Nephron (organoid): Measurements from ENCODE around the gene CARD11.
A peak's percentile ranks its signal among the peaks of the same experiment; 100 is the strongest.
"Not testable (repeated sequence)": the region's sequence is repeated elsewhere in the genome, so short reads cannot be mapped to it uniquely, and the experiment has no call there.

Experiments used
- H3K27ac Mint-ChIP-seq, 3 experiments: 2 replicates each; pipeline ENCODE4 v1.8.0; 2020; ENCODE audit warnings: mixed read lengths in 3 of 3, mild to moderate bottlenecking in 2 of 3, moderate library complexity in 1 of 3
- H3K27me3 Mint-ChIP-seq: 2 replicates; pipeline ENCODE4 v1.8.0; 2021; ENCODE audit warnings: low read depth, mild to moderate bottlenecking, moderate library complexity, mixed read lengths
- H3K36me3 Mint-ChIP-seq: 2 replicates; pipeline ENCODE4 v1.8.0; 2020; ENCODE audit warnings: low read depth, mixed read lengths
- H3K4me1 Mint-ChIP-seq: 2 replicates; pipeline ENCODE4 v1.8.0; 2020; ENCODE audit warnings: mixed read lengths
- H3K4me3 Mint-ChIP-seq, 3 experiments: 2 replicates each; pipeline ENCODE4 v1.8.0; 2020; ENCODE audit warnings: mild to moderate bottlenecking in 3 of 3, mixed read lengths in 3 of 3, moderate library complexity in 2 of 3
- H3K9me3 Mint-ChIP-seq: 2 replicates; pipeline ENCODE4 v1.8.0; 2020; ENCODE audit warnings: mixed read lengths
- TF ChIP-seq, protein P1 (sequence below), 3 experiments: fragments of 200-600 bp; sonication (generic); IDR thresholded peaks; one replicate each; pipeline ENCODE4 v1.5.0; 2021; ENCODE audit warnings: antibody characterized with exemption in 3 of 3; ENCODE audit not compliant: unreplicated experiment in 3 of 3

CARD11 gene

DNA sequence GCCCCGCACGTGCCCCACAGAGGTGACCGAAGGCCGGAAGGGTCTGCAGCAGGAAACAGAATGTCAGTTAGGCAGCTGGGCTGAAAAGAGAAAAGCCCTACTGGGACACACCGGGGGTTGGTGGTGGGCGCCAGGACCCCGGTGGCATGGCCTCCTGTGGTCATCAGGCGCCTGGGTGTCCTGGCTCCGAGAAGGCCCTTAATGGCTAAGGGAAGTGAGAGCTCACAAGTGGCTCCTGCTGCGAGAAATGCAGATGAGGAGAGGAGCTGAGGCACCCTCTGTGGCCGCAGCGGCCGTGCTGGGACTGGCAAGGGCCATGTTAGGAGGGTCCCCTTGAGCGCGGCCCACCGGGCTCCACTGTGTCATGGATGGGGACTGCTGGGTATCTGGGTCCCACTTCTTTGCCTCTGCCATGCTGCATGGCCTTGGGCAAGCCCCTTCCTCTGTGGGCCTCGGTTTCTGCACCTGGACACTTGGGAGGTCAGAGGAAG, 120.3 kb downstream of the CARD11 start:
- H3K9me3 Mint-ChIP-seq = peaks cover 9% of the 10 kb centered on the region
- peaks cover 12% of the 10 kb centered on the region for H3K4me1 Mint-ChIP-seq
- H3K27me3 Mint-ChIP-seq = peaks cover 35% of the 10 kb centered on the region
- no peak overlapping the region for H3K27ac Mint-ChIP-seq
- TF ChIP-seq, protein P1, sequence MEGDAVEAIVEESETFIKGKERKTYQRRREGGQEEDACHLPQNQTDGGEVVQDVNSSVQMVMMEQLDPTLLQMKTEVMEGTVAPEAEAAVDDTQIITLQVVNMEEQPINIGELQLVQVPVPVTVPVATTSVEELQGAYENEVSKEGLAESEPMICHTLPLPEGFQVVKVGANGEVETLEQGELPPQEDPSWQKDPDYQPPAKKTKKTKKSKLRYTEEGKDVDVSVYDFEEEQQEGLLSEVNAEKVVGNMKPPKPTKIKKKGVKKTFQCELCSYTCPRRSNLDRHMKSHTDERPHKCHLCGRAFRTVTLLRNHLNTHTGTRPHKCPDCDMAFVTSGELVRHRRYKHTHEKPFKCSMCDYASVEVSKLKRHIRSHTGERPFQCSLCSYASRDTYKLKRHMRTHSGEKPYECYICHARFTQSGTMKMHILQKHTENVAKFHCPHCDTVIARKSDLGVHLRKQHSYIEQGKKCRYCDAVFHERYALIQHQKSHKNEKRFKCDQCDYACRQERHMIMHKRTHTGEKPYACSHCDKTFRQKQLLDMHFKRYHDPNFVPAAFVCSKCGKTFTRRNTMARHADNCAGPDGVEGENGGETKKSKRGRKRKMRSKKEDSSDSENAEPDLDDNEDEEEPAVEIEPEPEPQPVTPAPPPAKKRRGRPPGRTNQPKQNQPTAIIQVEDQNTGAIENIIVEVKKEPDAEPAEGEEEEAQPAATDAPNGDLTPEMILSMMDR (IDR thresholded peaks at IDR 0.05; ENCODE audit: unreplicated experiment in 3 of 3) = no peak
- H3K36me3 Mint-ChIP-seq = no peaks in the 10 kb centered on the region
- H3K4me3 Mint-ChIP-seq = no peak overlapping the region

DNA sequence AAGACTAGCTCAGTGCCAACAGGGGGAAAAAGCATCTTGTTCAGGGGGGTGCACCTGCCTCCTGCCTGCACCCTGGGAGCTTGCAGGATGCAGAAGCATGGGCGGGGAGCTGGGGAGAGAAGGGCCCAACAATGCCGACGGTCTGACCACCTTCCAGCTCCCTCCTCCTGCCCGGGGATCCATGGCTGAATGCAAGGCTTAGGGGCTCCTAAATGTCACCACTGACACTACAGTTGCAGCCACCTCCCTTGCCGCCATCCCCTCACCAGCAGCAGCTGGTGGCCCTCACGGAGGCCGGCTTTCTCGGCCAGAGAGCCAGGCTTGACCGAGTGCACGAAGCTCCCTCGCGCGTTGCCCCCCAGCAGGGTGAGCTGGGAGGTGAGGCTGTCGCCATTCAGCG, 120.8 kb downstream of the CARD11 start:
- Mint-ChIP-seq H3K27ac (no peak overlapping the region), H3K4me3 (no peak overlapping the region), H3K9me3 (peaks cover 9% of the 10 kb centered on the region), H3K27me3 (peaks cover 35% of the 10 kb centered on the region), H3K36me3 (no peaks in the 10 kb centered on the region), H3K4me1 (peaks cover 12% of the 10 kb centered on the region)
- TF ChIP-seq, protein P1 (IDR thresholded peaks at IDR 0.05; ENCODE audit: unreplicated experiment in 3 of 3) = no peak

DNA sequence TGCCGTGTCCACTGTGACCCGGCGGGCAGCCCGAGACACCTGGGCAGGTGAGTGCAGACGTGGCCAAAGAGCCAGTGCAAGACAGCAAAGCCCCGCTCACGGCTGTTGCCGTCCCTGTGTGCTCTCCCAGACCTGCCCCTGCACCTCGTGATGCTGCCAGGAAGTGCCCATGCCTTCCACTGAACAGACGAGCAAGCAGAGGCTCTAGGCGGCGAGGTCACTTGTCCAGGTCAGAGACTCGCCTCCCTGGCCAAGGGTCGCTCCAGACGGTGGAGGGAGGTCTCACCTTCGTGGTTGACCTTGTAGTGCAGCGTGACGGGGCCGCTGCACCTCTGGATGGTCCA, 121.3 kb downstream of the CARD11 start:
- no peaks in the 10 kb centered on the region for H3K36me3 Mint-ChIP-seq
- H3K9me3 Mint-ChIP-seq = peaks cover 9% of the 10 kb centered on the region
- H3K4me3 Mint-ChIP-seq = no peak overlapping the region
- peaks cover 12% of the 10 kb centered on the region for H3K4me1 Mint-ChIP-seq
- TF ChIP-seq, protein P1 (IDR thresholded peaks at IDR 0.05; ENCODE audit: unreplicated experiment in 3 of 3) = no peak
- no peak overlapping the region for H3K27ac Mint-ChIP-seq
- peaks cover 35% of the 10 kb centered on the region for H3K27me3 Mint-ChIP-seq

DNA sequence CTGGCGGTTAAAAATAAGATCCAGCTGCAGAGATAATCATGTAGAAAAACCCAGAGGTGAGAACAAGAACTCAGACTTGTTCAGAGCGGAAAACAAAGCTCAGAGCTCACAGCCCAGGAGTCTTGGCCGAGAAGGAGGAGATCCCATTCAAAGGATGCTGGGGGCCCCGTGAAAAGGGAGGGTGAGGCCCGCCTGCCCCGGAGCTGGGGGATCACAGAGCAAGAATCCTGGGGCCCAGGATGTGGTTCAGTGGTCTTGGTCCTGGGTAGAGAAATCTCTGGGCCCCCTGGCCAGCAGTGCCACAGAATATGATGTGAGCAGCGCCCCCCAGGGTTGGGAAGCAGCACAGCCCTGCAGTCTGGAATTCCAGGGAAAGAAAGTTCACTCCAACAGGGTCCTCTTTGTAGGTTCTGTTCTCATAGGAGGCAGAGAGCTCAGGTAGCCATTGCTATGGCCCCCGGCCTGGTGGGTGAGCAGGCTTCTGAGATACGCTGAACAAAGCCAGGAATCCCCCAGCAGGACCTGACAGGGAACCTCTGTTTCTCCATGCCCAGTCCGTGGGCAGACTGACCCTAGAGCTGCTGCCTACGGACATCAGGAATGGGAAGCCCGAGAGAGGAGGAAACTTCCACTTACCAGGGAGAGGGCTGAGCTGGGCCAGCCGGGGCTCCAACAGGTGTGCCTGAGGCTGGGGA, 121.9 kb downstream of the CARD11 start:
- no peaks in the 10 kb centered on the region for H3K36me3 Mint-ChIP-seq
- no peak overlapping the region for H3K4me3 Mint-ChIP-seq
- H3K27ac Mint-ChIP-seq = peak overlapping the region in 2 of 3 experiments; percentile 47 to 64
- TF ChIP-seq, protein P1 (IDR thresholded peaks at IDR 0.05; ENCODE audit: unreplicated experiment in 3 of 3) = peak in 2 of 3 experiments; percentile 17 to 37
- peaks cover 9% of the 10 kb centered on the region for H3K9me3 Mint-ChIP-seq
- H3K4me1 Mint-ChIP-seq = peaks cover 12% of the 10 kb centered on the region
- H3K27me3 Mint-ChIP-seq = peaks cover 34% of the 10 kb centered on the region

DNA sequence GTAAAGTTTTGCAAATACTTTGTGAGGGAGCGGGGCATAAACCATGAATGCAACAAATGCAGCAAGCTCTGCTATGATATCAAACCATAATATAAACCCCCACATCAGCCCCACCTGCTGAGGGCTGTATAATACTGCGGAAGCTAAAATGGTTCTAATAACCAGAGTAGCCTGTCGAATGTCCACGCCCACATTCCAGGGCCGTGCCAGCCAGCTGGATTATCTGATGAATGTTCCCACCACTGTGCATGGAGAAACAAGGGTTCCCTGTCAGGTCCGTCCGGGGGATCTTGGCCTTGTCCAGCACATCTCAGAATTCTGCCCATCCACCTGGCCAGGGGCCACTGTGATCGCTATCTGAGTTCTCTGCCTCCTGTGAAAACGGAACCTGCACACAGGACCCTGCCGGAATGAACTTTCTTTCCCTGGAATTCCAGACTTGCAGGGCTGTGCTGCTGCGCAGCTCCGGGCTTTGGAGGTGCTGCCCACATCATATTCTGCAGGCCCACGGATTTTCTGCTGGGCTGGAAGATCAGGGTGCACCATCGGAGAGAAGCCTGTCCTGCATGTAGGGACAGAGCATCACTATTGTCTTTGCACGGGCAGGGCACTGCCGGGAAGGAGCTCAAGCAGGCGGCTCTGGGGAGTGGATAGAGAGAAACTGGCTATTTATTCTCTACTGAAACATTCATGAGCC, 122.6 kb downstream of the CARD11 start:
- Mint-ChIP-seq H3K36me3 (no peaks in the 10 kb centered on the region), H3K9me3 (peaks cover 9% of the 10 kb centered on the region), H3K4me1 (peaks cover 12% of the 10 kb centered on the region), H3K27me3 (peaks cover 28% of the 10 kb centered on the region), H3K4me3 (no peak overlapping the region), H3K27ac (peak overlapping the region in 2 of 3 experiments; percentile 47 to 64)
- TF ChIP-seq, protein P1 (IDR thresholded peaks at IDR 0.05; ENCODE audit: unreplicated experiment in 3 of 3) = no peak

DNA sequence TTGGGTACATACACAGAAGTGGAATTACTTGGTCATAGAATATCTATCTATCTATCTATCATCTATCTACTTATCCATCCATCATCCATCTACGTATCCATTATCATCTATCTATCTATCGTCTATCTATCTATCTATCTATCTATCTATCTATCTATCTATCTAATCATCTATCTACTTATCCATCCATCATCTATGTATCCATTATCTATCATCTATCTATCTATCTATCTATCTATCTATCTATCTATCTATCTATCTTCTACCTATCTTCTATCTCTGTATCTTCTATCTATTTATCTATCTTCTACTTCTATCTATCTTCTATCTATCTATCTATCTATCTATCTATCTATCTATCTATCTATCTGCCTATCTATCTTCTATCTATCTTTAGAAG, 123.2 kb downstream of the CARD11 start:
- H3K36me3 Mint-ChIP-seq, H3K4me3 Mint-ChIP-seq, H3K27ac Mint-ChIP-seq, H3K9me3 Mint-ChIP-seq: not testable (repeated sequence)
- Mint-ChIP-seq H3K27me3 (peaks cover 27% of the 10 kb centered on the region), H3K4me1 (peaks cover 12% of the 10 kb centered on the region)
